AG09319 (cell line): ENCODE measurements around the gene BATF2.

Source experiments
- DNase-seq: peaks from one replicate; pipeline ENCODE4 v3.0.0-alpha.2; 2010; ENCODE audit warnings: low read depth; ENCODE audit errors: extremely low read depth
- CTCF ChIP-seq: IDR thresholded peaks from 2 replicates; pipeline ENCODE4 v1.5.1; 2011; ENCODE audit warnings: low read depth, mild to moderate bottlenecking, inconsistent platforms, low read length, moderate library complexity

BATF2 gene

GRCh38 chr11:65021509-65021908, 24.7 kb upstream of the BATF2 start:
- DNase-seq, result no peak
- TF ChIP-seq CTCF, result no peak

GRCh38 chr11:65021003-65021402, 24.2 kb upstream of the BATF2 start:
- no peak for DNase-seq
- TF ChIP-seq CTCF, result no peak

- DNase-seq, result no peak
- TF ChIP-seq CTCF, result no peak
Measured at GRCh38 chr11:65019824-65020223, 23.1 kb upstream of the BATF2 start.

- no peak for TF ChIP-seq CTCF
- DNase-seq, result no peak
Measured at GRCh38 chr11:65017937-65018336, 21.2 kb upstream of the BATF2 start.

GRCh38 chr11:65016705-65017104, 19.9 kb upstream of the BATF2 start:
- DNase-seq, result no peak
- TF ChIP-seq CTCF, result no peak

GRCh38 chr11:65014726-65015227, 18.0 kb upstream of the BATF2 start:
- DNase-seq, result no peak
- no peak for TF ChIP-seq CTCF

- DNase-seq, result peak; percentile 71
- peak; percentile 30 for TF ChIP-seq CTCF
Measured at GRCh38 chr11:65013888-65014725, 17.3 kb upstream of the BATF2 start, which contains the start of gene ARL2. TSS of gene ARL2 (plus strand) at chr11:65014160. CDS start at chr11:65014208, 48 bp downstream.
